Stimulated activated CD8-positive, alpha-beta memory T cell treated with anti-CD3 and anti-CD28 coated beads, Interleukin-2, amount 100 ng/mL, for 48 hours (primary cell): ENCODE data around the gene CCDC9B.
A peak's percentile ranks its signal among the peaks of the same experiment; 100 is the strongest.

Source experiments
- DNase-seq, 2 donors: peaks; one replicate each; pipeline ENCODE4 v3.0.0-alpha.2; 2020; ENCODE audit warnings: low read depth in 2 of 2

CCDC9B gene

GRCh38 chr15:40293006-40293405, 47.7 kb downstream of the CCDC9B start:
- DNase-seq, result no peak

- no peak for DNase-seq
Measured at GRCh38 chr15:40292246-40292645, 48.5 kb downstream of the CCDC9B start.

- DNase-seq, result no peak
Measured at GRCh38 chr15:40290918-40291574, 49.7 kb downstream of the CCDC9B start.

GRCh38 chr15:40290545-40290917, 50.2 kb downstream of the CCDC9B start:
- no peak for DNase-seq

- no peak for DNase-seq
Measured at GRCh38 chr15:40289140-40289775, 51.5 kb downstream of the CCDC9B start.

- no peak for DNase-seq
Measured at GRCh38 chr15:40287968-40288367, 52.8 kb downstream of the CCDC9B start.

- no peak for DNase-seq
Measured at GRCh38 chr15:40287505-40287904, 53.2 kb downstream of the CCDC9B start.

- DNase-seq, result no peak
Measured at GRCh38 chr15:40286794-40287193, 53.9 kb downstream of the CCDC9B start.

- DNase-seq, result no peak
Measured at GRCh38 chr15:40286061-40286532, 54.6 kb downstream of the CCDC9B start.

- DNase-seq, result no peak
Measured at GRCh38 chr15:40285554-40286011, 55.2 kb downstream of the CCDC9B start.

- DNase-seq, result no peak
Measured at GRCh38 chr15:40285151-40285550, 55.6 kb downstream of the CCDC9B start.

- DNase-seq, result no peak
Measured at GRCh38 chr15:40283615-40284300, 57.0 kb downstream of the CCDC9B start.

- DNase-seq, result peak in 1 of 2 donors; percentile 30
Measured at GRCh38 chr15:40282869-40283614, 57.7 kb downstream of the CCDC9B start, which contains the start of gene ANKRD63. Gene ANKRD63, minus strand, starts transcription at chr15:40283064. Its CDS starts 478 bp downstream, at chr15:40282586.

- peak; percentile 35 to 36 for DNase-seq
Measured at GRCh38 chr15:40282147-40282868, 58.4 kb downstream of the CCDC9B start.

- no peak for DNase-seq
Measured at GRCh38 chr15:40281801-40282146, 59.0 kb downstream of the CCDC9B start.
